GM21825 (cell line): ENCODE measurements around the gene KLHL3.

Source experiments
- ATAC-seq: cut with Tn5 transposase; IDR thresholded peaks from one replicate; pipeline ENCODE4 v1.9.1; 2021; ENCODE audit warnings: mild to moderate bottlenecking, moderate library complexity; ENCODE audit not compliant: unreplicated experiment

The KLHL3 gene

GRCh38 chr5:137747848-137748247, 12.0 kb upstream of the KLHL3 start:
- no peak for ATAC-seq

DNA sequence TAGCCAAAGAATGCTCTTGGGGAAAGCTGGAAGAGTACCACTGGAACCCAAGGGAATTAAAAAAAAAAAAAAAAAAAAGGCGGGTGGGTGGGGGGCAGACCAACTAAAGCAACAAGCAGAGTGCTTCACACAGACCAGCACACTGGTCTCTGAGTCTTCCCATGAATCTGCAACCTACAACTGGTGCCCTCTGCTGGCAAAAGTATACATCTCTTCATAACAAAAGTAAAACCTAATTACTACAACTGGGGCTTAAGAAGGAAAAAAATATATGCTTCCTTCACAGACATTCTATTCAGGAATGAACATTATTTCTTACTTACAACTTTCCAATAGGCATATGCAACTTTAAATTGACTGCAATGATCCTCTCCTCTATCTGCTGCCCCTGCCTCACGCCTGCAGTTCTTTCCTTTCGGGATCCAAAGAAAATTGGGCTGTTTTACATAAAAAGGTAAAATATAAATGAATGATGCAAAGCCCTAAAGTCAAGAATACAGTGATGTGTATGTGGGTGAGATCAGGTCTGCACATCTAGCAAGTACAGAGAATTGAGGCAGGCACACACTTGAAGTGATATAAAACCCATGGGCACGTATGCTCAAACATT, 7.2 kb upstream of the KLHL3 start:
- no peak for ATAC-seq

GRCh38 chr5:137741718-137742117, 5.8 kb upstream of the KLHL3 start:
- ATAC-seq: no peak

- ATAC-seq: no peak
Observed at GRCh38 chr5:137739737-137740136, 3.8 kb upstream of the KLHL3 start.

- ATAC-seq: no peak
Observed at GRCh38 chr5:137738947-137739346, 3.1 kb upstream of the KLHL3 start.

- no peak for ATAC-seq
Observed at GRCh38 chr5:137737349-137738131, 1.7 kb upstream of the KLHL3 start.

DNA sequence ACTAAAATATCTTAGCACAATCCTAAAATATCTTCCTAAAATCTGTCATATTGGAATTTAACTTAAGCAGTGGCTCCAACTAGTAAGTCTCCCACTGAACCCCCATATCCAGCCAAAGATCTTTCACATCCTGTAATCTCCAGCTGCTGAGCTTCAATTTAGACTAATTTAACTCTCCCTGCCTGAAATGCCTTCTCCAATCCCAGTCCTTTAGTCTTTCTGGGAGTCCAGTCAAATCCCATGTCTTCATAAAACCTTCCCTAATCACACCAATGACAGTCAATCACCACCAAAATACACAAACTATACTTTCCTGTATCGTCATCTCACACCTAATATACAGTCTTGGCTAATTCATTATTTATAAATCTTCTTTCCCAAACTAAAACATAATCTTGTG, 607 bp upstream of the KLHL3 start:
- no peak for ATAC-seq

GRCh38 chr5:137734962-137735554, 831 bp downstream of the KLHL3 start:
- no peak for ATAC-seq

GRCh38 chr5:137734331-137734730, 1.6 kb downstream of the KLHL3 start:
- no peak for ATAC-seq

DNA sequence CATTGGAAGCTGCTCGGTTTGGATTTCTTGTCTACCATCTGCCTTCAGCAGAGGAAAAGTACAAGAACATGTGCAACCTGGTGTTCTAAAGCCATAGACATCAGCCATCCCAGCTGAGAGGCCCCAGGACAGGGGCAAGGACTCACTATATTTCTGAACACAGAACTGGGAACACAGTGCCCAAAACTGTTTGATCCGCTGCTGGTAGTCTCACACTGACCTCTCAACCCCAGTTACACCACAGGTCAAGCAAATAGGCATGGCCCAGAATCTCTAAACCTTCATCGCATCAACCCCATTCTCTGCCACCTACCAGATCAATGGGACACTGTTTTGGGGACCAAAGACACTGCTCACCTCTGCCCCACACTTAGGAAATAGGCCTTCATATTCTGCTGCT, 2.0 kb downstream of the KLHL3 start:
- ATAC-seq: no peak

DNA sequence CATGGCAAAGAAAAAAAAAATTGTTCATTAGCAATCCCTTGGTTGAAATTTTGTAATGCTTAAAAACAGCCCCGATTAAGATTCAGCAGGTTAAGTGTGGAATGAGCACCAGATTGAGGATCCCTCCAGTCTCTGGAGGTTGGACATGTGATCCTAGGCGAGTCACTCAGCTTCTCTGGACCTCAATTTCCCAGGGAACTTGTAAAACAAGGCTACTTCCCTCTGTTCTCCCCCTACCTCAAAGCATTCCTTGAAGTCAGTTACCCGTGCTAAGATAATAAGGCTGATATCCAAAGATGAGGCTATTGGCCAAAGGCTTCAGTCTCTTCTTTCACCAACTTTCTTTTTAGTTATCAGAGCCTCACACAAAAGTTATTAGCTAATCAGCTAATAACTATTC, 2.9 kb downstream of the KLHL3 start:
- no peak for ATAC-seq

DNA sequence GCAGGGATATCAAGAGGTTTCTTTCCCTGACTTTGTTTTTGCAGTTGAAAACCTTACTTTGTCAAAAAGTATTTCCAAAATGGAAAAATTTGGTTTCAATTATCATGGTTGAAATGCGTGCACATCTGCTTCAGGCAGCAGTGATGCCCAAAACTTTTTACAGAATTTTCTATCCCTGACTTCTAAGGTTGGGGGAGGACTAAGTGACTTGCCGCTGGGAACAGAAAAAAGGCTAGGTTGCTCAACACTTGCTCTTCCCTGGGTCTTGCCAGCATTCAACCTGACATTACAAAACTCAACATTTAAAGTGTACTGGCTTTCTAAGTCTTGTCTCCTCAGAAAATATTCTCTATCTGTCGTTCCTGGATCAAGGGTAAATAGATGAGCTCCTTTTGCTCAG, 4.7 kb downstream of the KLHL3 start:
- ATAC-seq: no peak

DNA sequence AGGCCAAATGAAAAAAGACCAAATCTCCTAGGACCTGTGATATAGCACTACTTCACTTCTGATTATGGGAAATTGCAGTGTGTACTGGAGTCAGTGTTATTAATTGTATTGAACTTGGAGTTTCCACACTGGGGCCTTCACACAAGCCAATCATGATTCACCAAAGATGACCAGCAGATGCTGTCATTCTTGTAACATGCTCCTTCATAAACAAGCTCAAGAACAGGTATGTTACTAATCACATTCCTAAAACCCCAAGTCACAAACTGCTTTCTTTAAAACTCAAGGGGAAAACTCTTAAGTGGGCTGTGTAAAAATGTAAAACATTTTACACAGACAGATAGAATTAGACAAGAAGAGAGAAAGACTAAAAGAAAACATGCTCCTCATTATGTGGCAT, 5.6 kb downstream of the KLHL3 start:
- no peak for ATAC-seq

GRCh38 chr5:137728048-137728447, 7.8 kb downstream of the KLHL3 start:
- ATAC-seq: no peak

- no peak for ATAC-seq
Observed at GRCh38 chr5:137727623-137728022, 8.3 kb downstream of the KLHL3 start.

DNA sequence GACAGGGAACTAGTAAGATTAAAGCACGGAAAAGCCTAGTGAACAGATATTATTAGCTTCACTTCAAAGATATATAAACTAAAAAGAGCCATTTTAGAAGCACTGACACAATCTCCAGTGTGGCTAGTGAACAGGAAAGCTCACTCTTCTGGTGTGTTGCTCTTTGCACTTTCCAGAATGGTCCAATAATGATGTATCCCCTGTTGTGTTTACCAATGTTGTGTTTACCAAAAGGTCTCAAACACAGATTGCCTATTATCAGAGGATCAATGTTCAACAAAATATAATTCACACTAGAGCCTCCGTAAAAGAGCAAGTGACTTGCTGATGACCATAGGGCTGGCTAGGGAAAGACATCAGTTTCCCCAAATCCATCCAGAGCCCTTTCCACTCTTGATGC, 11.6 kb downstream of the KLHL3 start:
- ATAC-seq: no peak

DNA sequence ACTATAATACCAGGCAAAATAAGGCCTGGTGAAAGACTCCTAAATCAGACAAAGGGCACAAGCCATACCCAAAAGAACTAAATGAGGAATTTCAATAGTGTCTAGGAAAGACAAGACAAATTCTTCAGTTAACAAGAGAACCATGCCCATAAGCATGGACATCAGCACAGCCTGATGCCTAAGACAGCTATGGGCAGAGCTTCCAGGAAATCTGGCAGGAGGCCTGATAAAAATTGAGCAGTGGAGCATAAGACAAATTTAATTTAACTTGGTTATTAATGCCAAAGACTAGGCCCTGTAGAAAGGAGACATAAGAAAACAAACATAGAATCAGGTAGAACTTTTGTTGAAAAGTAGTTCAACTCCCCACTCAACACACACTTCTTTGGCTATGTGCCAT, 17.3 kb downstream of the KLHL3 start:
- no peak for ATAC-seq

GRCh38 chr5:137716337-137716736, 19.6 kb downstream of the KLHL3 start:
- ATAC-seq: no peak

DNA sequence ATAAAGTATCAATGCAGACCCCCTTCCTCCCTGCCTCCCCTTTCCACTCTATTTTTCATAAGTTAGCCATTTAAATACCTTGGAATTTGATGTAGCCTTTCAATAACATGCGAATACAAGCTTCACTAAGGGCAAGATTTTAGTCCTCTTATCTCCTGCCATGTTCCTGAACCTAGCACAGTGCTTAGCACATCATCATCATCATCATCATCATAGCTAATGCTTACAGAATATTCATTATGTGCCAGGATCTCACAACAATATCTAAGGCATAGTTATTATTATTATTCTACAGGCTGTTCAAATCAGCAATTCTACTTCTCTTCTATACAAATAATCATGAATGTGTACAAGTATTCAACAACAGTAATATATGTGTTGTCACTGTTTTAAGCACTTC, 20.4 kb downstream of the KLHL3 start:
- no peak for ATAC-seq

GRCh38 chr5:137714946-137715345, 20.9 kb downstream of the KLHL3 start:
- no peak for ATAC-seq

DNA sequence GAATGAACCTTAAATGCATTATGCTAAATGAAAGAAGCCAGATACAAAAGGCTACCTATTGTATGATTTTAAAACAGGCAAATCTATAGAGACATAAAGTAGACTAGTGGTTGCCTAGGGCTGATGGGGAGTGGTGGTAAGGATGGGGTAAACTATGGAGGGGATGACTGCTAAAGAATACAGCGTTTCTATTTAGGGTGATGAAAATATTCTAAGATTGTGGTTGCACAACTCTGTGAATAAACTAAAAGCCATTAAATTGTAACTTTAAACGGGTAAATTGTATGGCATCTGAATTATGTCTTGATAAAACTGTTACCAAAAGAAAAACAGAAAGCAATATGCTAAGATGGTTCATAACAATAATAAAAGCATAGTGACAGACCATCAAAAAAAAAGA, 21.4 kb downstream of the KLHL3 start:
- no peak for ATAC-seq

GRCh38 chr5:137712139-137712667, 23.7 kb downstream of the KLHL3 start:
- ATAC-seq: no peak
